Measurements from ENCODE around the gene RNFT1. TPM values are rescaled to one million over a fixed set of nuclear protein-coding genes. Genes with fewer than 3 reads are reported as not detected.
"Not testable (repeated sequence)": the region's sequence is repeated elsewhere in the genome, so short reads cannot be mapped to it uniquely, and the experiment has no call there.

The RNFT1 gene
- 12.4 TPM for total RNA-seq
- long read RNA-seq, transcript RNFT1-201 (9 exons, 2,101 nt), result major isoform, 28 of 34 reads
- long read RNA-seq, partial matches to known transcripts, result 1 of 34 reads
- long read RNA-seq, other reads (novel, unspliced or antisense), result 1 of 34 reads

- Histone ChIP-seq H3K4me3 (peak within 1 kb of the TSS; percentile 92), H3K4me1 (peaks cover 35% of the 10 kb centered on the region), H3K27me3 (ENCODE audit: low read depth) (no peaks in the 10 kb centered on the region), H3K36me3 (peaks cover 12% of the 10 kb centered on the region), H3K27ac (replicated peaks) (peak within 1 kb of the TSS; percentile 97), H3K9me3 (replicated peaks) (no peaks in the 10 kb centered on the region)
- intact Hi-C loops (cut with micrococcal nuclease), result no loop called here
- DNase-seq, result peak; percentile 93
- TF ChIP-seq, protein P1, sequence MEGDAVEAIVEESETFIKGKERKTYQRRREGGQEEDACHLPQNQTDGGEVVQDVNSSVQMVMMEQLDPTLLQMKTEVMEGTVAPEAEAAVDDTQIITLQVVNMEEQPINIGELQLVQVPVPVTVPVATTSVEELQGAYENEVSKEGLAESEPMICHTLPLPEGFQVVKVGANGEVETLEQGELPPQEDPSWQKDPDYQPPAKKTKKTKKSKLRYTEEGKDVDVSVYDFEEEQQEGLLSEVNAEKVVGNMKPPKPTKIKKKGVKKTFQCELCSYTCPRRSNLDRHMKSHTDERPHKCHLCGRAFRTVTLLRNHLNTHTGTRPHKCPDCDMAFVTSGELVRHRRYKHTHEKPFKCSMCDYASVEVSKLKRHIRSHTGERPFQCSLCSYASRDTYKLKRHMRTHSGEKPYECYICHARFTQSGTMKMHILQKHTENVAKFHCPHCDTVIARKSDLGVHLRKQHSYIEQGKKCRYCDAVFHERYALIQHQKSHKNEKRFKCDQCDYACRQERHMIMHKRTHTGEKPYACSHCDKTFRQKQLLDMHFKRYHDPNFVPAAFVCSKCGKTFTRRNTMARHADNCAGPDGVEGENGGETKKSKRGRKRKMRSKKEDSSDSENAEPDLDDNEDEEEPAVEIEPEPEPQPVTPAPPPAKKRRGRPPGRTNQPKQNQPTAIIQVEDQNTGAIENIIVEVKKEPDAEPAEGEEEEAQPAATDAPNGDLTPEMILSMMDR (IDR thresholded peaks at IDR 0.05; ENCODE audit: borderline replicate concordance), result no peak
Measured at GRCh38 chr17:59964482-59965328, at the start of gene RNFT1. Gene RNFT1, minus strand, starts transcription at chr17:59964740. Its CDS starts 77 bp downstream, at chr17:59964663.

GRCh38 chr17:60009326-60009725 is 44.8 kb upstream of the RNFT1 start:
- H3K4me3 ChIP-seq; H3K36me3 ChIP-seq; H3K27ac ChIP-seq (replicated peaks); intact Hi-C loops (cut with micrococcal nuclease); DNase-seq; H3K4me1 ChIP-seq; H3K9me3 ChIP-seq (replicated peaks); H3K27me3 ChIP-seq (ENCODE audit: low read depth): not testable (repeated sequence)

- intact Hi-C loops (cut with micrococcal nuclease); DNase-seq; H3K4me3 ChIP-seq; H3K27me3 ChIP-seq (ENCODE audit: low read depth); H3K4me1 ChIP-seq; H3K27ac ChIP-seq (replicated peaks); H3K36me3 ChIP-seq; H3K9me3 ChIP-seq (replicated peaks): not testable (repeated sequence)
Measured at GRCh38 chr17:60008377-60008776, 43.8 kb upstream of the RNFT1 start.

DNA sequence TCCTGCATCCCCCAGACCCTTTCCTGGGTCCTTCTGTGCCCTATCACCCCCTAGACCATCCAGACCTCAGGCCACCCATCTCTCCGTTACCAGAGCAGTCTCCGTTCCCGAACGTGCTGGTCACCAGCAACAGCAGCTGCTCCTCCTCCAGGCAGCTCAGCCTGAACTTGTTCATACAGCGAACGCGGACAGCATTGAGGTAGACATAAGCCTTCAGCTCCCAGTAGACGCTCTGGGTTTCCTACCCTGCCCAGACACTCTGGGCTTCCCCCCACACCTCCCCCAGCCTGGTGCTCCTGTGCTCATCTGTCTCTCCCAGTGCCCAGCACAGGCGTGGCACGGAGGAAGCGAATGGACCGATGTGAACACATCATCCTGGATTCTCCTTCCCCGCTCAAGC is 41.6 kb upstream of the RNFT1 start:
- DNase-seq, result no peak
- H3K27me3 ChIP-seq (ENCODE audit: low read depth), result no peaks in the 10 kb centered on the region
- H3K27ac ChIP-seq (replicated peaks), result no peak overlapping the region
- intact Hi-C loops (cut with micrococcal nuclease), result no loop called here
- no peaks in the 10 kb centered on the region for H3K9me3 ChIP-seq (replicated peaks)
- no peaks in the 10 kb centered on the region for H3K36me3 ChIP-seq
- H3K4me3 ChIP-seq, result no peak overlapping the region
- TF ChIP-seq, protein P1 (IDR thresholded peaks at IDR 0.05; ENCODE audit: borderline replicate concordance), result no peak
- no peaks in the 10 kb centered on the region for H3K4me1 ChIP-seq

DNA sequence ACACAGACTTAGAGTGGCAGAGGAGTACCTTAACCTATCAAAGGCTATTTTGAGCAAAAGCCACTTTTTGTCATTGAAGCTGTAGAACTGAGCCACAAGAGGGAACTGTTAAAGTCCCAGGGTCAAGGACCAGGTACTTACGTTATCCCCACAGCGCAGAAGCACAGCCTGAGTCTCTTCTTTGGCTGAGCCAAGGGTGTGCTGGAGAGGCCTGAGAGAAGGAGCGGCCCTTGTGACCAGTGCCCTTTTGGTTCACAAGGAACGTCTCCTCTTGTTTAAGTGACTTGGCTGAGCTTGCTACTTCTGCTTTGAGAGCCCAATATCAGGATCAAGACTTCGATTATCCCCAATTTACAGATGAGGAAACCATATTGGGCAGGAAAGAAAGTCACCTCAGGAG is 40.0 kb upstream of the RNFT1 start:
- intact Hi-C loops (cut with micrococcal nuclease); H3K4me1 ChIP-seq; H3K36me3 ChIP-seq; H3K4me3 ChIP-seq; H3K9me3 ChIP-seq (replicated peaks); H3K27ac ChIP-seq (replicated peaks); H3K27me3 ChIP-seq (ENCODE audit: low read depth); DNase-seq: not testable (repeated sequence)

DNA sequence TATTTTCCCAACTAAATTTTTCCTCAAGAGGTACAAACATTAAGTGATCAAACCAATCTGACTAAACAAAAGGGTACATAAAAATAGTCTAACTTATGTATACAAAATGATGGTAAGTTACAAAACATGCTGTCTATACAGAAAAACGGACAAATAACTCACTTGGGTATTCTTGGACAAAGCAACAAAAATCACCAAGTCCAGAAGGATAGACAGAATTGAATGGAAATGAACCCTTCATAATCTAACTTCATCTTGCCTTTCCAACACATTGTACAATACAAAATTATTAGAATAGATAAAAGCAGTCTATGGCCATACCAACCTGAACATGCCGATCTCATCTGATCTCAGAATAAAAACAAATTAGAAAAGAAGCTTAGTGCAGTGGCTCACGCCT is 37.9 kb upstream of the RNFT1 start:
- H3K27me3 ChIP-seq (ENCODE audit: low read depth); H3K4me1 ChIP-seq; H3K36me3 ChIP-seq; H3K9me3 ChIP-seq (replicated peaks); H3K4me3 ChIP-seq; intact Hi-C loops (cut with micrococcal nuclease); H3K27ac ChIP-seq (replicated peaks); DNase-seq: not testable (repeated sequence)

DNA sequence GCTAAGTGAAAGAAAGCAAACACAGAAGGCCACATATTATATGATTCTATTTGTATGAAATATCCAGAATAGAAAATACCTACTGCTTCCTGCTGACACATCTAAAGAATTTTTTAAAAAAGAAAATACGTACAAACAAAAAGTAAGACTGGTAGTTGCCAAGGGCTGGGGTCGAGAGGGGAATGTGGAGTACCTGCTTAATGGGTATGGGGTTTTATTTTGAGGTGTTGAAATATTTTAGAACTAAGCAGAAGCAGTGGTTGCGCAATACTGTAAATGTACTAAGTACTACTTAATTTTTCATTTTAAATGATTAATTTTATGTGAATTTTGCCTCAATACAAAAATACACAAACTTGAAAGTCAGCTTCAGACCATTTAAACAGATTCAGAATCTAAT is 32.1 kb upstream of the RNFT1 start:
- H3K9me3 ChIP-seq (replicated peaks); DNase-seq; H3K4me1 ChIP-seq; H3K27me3 ChIP-seq (ENCODE audit: low read depth); H3K27ac ChIP-seq (replicated peaks); intact Hi-C loops (cut with micrococcal nuclease); H3K4me3 ChIP-seq; H3K36me3 ChIP-seq: not testable (repeated sequence)

DNA sequence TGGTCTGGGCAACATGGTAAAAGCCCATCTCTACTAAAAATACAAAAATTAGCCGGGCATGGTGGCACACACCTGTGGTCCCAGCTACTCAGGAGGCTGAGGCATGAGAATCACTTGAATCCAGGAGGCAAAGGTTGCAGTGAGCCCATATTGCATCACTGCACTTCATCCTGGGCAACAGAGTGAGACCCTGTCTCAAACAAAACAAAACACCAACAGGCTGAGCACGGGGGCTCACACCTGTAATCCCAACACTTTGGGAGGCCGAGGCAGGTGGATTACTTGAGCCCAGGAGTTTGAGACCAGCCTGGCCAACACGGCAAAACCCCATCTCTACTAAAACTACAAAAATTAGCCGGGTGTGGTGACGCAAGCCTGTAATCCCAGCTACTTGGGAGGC is 10.6 kb upstream of the RNFT1 start:
- H3K27ac ChIP-seq (replicated peaks); DNase-seq; H3K4me1 ChIP-seq; H3K36me3 ChIP-seq; H3K27me3 ChIP-seq (ENCODE audit: low read depth); H3K9me3 ChIP-seq (replicated peaks); H3K4me3 ChIP-seq; intact Hi-C loops (cut with micrococcal nuclease): not testable (repeated sequence)

DNA sequence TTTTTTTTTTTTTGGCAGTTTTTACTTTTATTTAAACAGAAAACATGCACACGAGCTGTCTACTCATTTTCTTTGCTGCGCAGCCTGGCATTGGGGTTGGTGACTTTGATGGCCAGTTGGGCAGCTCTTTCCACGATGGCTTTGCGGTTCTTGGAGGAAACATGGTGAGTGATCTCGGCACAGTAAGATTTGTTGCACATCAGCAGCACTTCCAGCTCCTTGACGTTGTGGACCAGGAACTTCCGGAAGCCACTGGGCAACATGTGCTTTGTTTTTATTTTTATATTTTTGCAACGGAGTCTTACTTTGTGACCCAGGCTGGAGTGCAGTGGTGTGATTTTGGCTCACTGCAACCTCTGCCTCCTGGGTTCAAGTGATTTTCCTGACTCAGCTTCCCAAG is 8.9 kb upstream of the RNFT1 start:
- H3K27me3 ChIP-seq (ENCODE audit: low read depth); H3K9me3 ChIP-seq (replicated peaks); H3K36me3 ChIP-seq; H3K4me3 ChIP-seq; DNase-seq; H3K27ac ChIP-seq (replicated peaks); intact Hi-C loops (cut with micrococcal nuclease); H3K4me1 ChIP-seq: not testable (repeated sequence)

Data from left ventricle myocardium inferior (tissue), 1 donor.